ENCODE data around the gene AK3. TPM values are rescaled to one million over a fixed set of nuclear protein-coding genes. Genes with fewer than 3 reads are reported as not detected.
"Not testable (repeated sequence)": the region's sequence is repeated elsewhere in the genome, so short reads cannot be mapped to it uniquely, and the experiment has no call there.

AK3 gene
- polyA plus RNA-seq, 1 donor (not counting 4 experiments of a cell fraction or from before 2014, with no cell fraction given) = 45.8 TPM

- Histone ChIP-seq H3K9me3 (ENCODE audit: control insufficient read depth, low read depth, low read length) (no peaks in the 10 kb centered on the region), H3K4me2 (ENCODE audit: control insufficient read depth, extremely low read depth, insufficient read depth, low read depth, low read length) (no peak overlapping the region), H3K4me1 (ENCODE audit: control insufficient read depth, extremely low read depth, insufficient read depth, low read length) (peaks cover 8% of the 10 kb centered on the region), H3K9me1 (ENCODE audit: control insufficient read depth, extremely low read depth, insufficient read depth, low read length) (no peaks in the 10 kb centered on the region), H4K20me1 (ENCODE audit: control insufficient read depth, extremely low read depth, insufficient read depth, low read length) (no peaks in the 10 kb centered on the region), H3K4me3 (ENCODE audit: control insufficient read depth in 2 of 3, extremely low read depth in 1 of 3, insufficient read depth in 2 of 3, low read depth in 1 of 3, low read length in 3 of 3) (no peak overlapping the region), H3K27ac (ENCODE audit: control insufficient read depth, insufficient read depth, low read length) (no peak overlapping the region), H3K9ac (ENCODE audit: control insufficient read depth, extremely low read depth, insufficient read depth, low read length) (no peak overlapping the region), H3K79me2 (ENCODE audit: control insufficient read depth, insufficient read depth, low read length) (no peaks in the 10 kb centered on the region), H3K27me3 (ENCODE audit: control insufficient read depth, extremely low read depth, insufficient read depth, low read length) (no peaks in the 10 kb centered on the region), H3K36me3 (ENCODE audit: control insufficient read depth in 2 of 2, extremely low read depth in 1 of 2, insufficient read depth in 2 of 2, low read length in 2 of 2) (no peaks in the 10 kb centered on the region), H2AFZ (ENCODE audit: control insufficient read depth, low read length) (no peak overlapping the region)
- TF ChIP-seq, protein P1, sequence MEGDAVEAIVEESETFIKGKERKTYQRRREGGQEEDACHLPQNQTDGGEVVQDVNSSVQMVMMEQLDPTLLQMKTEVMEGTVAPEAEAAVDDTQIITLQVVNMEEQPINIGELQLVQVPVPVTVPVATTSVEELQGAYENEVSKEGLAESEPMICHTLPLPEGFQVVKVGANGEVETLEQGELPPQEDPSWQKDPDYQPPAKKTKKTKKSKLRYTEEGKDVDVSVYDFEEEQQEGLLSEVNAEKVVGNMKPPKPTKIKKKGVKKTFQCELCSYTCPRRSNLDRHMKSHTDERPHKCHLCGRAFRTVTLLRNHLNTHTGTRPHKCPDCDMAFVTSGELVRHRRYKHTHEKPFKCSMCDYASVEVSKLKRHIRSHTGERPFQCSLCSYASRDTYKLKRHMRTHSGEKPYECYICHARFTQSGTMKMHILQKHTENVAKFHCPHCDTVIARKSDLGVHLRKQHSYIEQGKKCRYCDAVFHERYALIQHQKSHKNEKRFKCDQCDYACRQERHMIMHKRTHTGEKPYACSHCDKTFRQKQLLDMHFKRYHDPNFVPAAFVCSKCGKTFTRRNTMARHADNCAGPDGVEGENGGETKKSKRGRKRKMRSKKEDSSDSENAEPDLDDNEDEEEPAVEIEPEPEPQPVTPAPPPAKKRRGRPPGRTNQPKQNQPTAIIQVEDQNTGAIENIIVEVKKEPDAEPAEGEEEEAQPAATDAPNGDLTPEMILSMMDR (optimal IDR thresholded peaks at IDR 0.05 in 1 of 3, IDR thresholded peaks at IDR 0.05 in 1 of 3, conservative IDR thresholded peaks at IDR 0.05 in 1 of 3; ENCODE audit: extremely low read depth in 1 of 3, insufficient read depth in 2 of 3, low read length in 3 of 3) = no peak
- no peak for TF ChIP-seq EZH2 (IDR thresholded peaks at IDR 0.05; ENCODE audit: low read length)
- dilution Hi-C loops (cut with MboI; ENCODE audit: extremely low pct_ligation_motif_present, low sequenced_read_pairs) = no loop called here
- no peak for DNase-seq (ENCODE audit: low read depth, low spot score)
- FAIRE-seq = peak; percentile 58
Observed at GRCh38 chr9:4755026-4755609, 14.1 kb upstream of the AK3 start.

DNA sequence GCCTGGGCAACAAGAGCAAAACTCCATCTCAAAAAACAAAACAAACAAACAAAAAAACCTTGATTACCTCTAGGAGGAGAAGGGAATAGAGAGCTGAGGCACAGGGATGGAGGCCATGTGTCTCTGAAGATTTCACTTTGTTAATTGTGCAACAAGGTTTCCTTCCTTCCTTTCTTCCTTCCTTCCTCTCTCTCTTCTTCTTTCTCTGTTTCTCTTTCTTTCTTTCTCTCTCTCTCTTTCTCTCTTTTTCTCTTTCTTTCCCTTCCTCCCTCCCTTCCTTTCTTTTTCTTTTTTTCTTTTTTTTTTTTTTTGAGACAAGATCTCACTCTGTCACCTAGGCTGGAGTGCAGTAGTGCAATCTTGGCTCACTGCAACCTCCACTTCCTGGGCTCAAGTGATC is 13.5 kb upstream of the AK3 start:
- H3K27ac ChIP-seq (ENCODE audit: control insufficient read depth, insufficient read depth, low read length); FAIRE-seq; H3K9ac ChIP-seq (ENCODE audit: control insufficient read depth, extremely low read depth, insufficient read depth, low read length); H3K36me3 ChIP-seq (ENCODE audit: control insufficient read depth in 2 of 2, extremely low read depth in 1 of 2, insufficient read depth in 2 of 2, low read length in 2 of 2); H2AFZ ChIP-seq (ENCODE audit: control insufficient read depth, low read length); DNase-seq (ENCODE audit: low read depth, low spot score); H3K4me1 ChIP-seq (ENCODE audit: control insufficient read depth, extremely low read depth, insufficient read depth, low read length); H3K9me3 ChIP-seq (ENCODE audit: control insufficient read depth, low read depth, low read length); dilution Hi-C loops (cut with MboI; ENCODE audit: extremely low pct_ligation_motif_present, low sequenced_read_pairs); H3K9me1 ChIP-seq (ENCODE audit: control insufficient read depth, extremely low read depth, insufficient read depth, low read length); H4K20me1 ChIP-seq (ENCODE audit: control insufficient read depth, extremely low read depth, insufficient read depth, low read length); H3K27me3 ChIP-seq (ENCODE audit: control insufficient read depth, extremely low read depth, insufficient read depth, low read length); H3K4me3 ChIP-seq (ENCODE audit: control insufficient read depth in 2 of 3, extremely low read depth in 1 of 3, insufficient read depth in 2 of 3, low read depth in 1 of 3, low read length in 3 of 3); H3K79me2 ChIP-seq (ENCODE audit: control insufficient read depth, insufficient read depth, low read length); H3K4me2 ChIP-seq (ENCODE audit: control insufficient read depth, extremely low read depth, insufficient read depth, low read depth, low read length): not testable (repeated sequence)
